Kasumi-1 (cell line): ENCODE results near the gene ASCC3.
"Not testable (repeated sequence)": the region's sequence is repeated elsewhere in the genome, so short reads cannot be mapped to it uniquely, and the experiment has no call there.

Experiments used
- DNase-seq, 2 experiments: peaks; one replicate each; lab custom pipeline; 2025; lab: John Stamatoyannopoulos, UW

Gene ASCC3

DNA sequence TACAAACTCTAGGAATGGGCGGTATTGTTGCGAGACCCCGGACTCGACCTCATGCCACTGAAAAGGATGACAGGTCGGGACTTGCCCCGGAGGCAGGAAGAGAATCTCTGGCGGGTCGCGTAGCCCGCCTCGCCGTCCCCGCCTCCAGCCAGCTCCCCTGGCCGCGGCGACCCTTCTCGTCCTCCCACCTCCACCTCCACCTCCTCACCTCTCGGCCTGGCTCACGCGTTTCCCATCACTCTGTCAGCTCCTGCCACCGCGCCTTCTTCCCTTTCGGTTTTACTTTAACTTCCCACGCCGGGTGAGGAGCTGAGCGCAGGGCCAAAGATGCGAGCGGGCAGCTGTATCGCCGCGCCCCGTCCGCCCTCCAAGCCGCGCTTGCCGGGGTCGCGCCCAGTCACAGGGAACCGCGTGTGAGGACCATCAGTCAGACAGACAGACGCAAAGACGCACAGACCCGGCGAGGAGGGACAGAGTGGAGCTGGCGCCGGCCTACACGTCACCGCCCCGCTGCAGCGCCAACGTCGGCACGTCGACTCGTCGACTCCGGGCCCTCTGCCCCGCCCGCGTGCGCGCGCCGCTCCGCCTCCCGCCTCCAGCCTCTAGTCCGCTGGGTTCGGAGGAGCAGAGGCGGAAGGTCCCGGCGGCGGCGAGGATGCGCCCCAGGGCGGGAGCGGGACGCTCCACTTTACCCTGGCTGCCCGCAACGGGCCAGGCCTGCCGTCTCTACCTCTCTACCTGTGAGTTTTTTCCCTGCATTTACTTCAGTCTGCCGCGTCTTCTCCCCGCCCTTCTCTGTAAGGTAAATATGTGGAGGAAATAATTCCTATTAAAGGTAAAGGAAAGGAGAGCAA is at the start of gene ASCC3:
Gene ASCC3 (minus strand): TSS at position 477 of the 854 bp plus-strand sequence. CDS start 13,332 bp downstream, outside the sequence.
- DNase-seq: peak; percentile 92 to 94

- no peak for DNase-seq
Measured at GRCh38 chr6:100925749-100926148, 44.6 kb upstream of the ASCC3 start.

GRCh38 chr6:100924534-100925227 is 43.6 kb upstream of the ASCC3 start:
- no peak for DNase-seq

GRCh38 chr6:100923481-100924165 is 42.5 kb upstream of the ASCC3 start:
- DNase-seq: no peak

- no peak for DNase-seq
Measured at GRCh38 chr6:100920028-100920605, 39.0 kb upstream of the ASCC3 start.

GRCh38 chr6:100918152-100918551 is 37.0 kb upstream of the ASCC3 start:
- DNase-seq: no peak

- DNase-seq: no peak
Measured at GRCh38 chr6:100915876-100916275, 34.7 kb upstream of the ASCC3 start.

DNA sequence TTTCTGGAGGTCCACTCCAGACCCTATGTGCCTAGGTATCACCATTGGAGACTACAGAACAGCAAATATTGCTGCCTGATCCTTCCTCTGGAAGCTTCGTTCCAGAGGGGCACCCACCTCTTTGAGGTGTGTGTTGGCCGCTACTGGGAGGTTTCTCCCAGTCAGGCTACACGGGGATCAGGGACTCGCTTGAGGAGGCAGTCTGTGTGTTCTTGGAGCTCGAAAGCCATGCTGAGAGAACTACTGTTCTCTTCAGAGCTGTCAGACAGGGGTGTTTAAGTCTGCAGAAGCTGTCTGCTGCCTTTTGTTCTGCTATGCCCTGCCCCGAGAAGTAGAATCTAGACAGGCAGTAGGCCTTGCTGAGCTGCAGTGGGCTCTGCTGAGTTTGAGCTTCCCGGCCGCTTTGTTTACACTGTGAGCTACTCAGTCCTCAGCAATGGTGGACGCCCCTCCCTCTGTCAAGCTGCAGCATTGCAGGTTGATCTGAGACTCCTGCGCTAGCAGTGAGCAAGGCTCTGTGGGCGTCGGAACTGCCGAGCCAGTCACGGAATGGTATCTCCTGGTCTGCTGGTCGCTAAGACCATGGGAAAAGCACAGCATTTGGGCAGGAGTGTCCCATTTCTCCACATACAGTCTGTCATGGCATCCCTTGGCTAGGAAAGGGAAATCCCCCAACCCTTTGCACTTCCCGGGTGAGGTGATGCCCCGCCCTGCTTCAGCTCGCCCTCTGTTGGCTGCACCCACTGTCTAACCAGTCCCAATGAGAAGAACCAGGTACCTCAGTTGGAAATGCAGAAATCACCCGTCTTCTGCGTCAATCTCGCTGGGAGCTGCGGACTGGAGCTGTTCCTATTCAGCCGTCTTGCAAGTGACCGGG is 32.5 kb upstream of the ASCC3 start:
- DNase-seq: no peak

DNA sequence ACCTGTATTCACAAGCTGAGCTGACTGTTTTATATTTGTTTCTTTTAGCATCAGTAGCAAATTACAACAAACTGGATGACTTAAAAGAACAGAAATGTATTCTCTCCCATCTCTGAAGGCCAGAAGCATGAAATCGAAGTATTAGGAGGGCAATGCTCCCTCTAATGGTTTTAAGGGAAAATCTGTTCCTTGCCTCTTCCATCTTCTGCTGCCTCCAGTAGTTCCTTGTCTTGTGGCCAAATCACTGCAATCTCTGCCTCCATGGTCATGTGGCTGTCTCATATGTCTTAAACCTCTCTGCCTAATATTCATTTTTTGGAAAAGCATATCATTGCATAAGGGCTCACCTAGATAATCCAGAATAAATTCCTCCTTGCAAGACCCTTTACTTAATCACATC is 25.2 kb upstream of the ASCC3 start:
- no peak for DNase-seq

GRCh38 chr6:100905067-100905466 is 23.9 kb upstream of the ASCC3 start:
- no peak for DNase-seq

DNA sequence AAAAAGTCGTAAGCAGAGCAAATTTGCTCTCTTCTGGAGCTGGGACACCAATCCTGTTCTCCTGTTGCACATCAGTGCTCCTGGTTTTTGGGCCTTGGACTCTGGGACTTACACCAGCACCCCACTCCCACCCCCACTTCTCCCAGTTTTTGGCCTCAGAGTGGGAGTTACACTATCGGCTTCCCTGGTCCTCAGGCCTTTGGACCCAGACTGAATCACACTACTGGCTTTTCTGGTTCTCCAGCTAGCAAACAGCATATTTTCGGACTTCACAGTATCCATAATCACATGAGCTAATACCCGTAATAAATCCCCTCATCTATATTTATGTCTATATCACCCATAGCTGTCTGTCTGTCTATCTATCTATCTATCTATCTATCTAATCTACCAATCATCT is 23.2 kb upstream of the ASCC3 start:
- no peak for DNase-seq

GRCh38 chr6:100901582-100901981 is 20.5 kb upstream of the ASCC3 start:
- no peak for DNase-seq

DNA sequence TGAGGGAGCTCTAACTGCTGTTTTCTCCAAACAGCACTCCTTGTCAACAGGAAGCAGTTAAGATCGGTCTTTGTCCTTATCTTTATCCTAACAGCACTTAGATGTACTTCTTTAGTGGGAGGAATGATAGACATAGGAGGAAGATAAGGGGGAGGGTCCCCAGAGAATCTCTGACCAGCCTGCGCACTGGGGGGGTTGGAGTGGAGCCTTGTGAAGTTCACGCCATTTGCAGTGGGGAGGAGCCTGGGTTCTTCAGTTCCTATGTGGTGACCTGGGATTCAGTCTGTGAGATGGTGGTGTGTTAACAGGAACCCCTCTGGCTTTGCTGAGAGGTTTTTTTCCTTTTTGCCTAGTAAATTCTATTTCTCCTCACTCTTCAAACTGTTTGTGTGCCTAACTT is 18.1 kb upstream of the ASCC3 start:
- no peak for DNase-seq

DNA sequence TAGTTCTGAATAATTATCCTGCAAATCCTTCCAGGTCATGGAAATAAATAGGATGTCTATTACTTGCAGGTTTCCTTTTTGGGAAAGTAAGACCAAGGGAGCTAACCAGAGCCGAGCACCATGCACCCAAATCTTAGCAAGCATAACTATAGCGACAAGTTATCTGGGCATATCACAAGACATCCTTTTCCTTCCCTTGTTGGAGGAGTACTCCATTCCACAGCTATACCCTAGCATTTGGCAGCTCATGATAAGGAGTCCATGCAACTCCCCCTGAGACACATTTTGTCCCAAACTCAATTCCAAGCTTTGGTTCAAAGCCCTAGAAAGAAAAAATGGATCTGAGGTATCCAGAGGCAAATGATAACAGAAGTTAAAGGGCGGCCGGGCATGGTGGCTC is 16.5 kb upstream of the ASCC3 start:
- no peak for DNase-seq

- no peak for DNase-seq
Measured at GRCh38 chr6:100893743-100894142, 12.6 kb upstream of the ASCC3 start.

DNA sequence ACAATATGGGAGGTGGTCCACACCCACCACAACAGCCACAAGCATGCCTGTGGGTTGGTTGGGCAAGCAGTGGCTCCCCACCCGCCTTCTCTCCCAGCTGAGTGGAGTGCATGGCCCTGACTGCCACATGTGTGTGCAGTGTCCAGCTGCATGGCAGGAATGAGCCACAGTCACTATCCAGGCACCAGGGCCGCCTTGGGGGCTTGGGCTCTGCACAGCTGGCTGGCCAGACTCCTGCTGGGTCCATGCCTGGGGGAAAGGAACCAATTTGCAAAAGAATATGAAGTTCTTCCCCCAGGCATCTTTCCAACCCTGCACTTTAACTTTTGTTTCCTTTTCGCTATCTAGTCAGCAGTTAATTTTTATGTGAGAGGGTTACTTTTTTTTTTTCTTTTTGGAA is 11.6 kb upstream of the ASCC3 start:
- DNase-seq: no peak

- no peak for DNase-seq
Measured at GRCh38 chr6:100892116-100892515, 11.0 kb upstream of the ASCC3 start.

GRCh38 chr6:100891079-100891478 is 9.9 kb upstream of the ASCC3 start:
- DNase-seq: no peak

DNA sequence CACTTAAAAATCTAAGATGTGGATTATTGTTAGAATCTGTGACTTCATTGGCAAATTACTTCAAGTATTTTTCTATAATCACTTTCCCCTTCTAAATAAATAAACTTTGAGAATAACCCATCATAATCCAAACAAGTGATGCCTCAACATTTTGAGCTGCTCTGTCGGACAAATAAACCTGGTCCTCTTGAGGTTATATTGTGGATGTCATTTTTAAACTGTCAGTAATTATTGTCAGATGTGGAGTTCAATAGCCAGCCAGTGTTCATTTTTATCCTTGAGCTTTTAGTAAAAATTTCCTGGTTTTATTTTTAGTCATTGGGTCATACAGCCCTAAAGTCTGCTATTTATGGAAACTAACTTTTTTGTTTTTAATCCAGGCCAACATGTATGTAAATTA is 9.5 kb upstream of the ASCC3 start:
- not testable (repeated sequence) for DNase-seq

- no peak for DNase-seq
Measured at GRCh38 chr6:100889351-100889750, 8.2 kb upstream of the ASCC3 start.

DNA sequence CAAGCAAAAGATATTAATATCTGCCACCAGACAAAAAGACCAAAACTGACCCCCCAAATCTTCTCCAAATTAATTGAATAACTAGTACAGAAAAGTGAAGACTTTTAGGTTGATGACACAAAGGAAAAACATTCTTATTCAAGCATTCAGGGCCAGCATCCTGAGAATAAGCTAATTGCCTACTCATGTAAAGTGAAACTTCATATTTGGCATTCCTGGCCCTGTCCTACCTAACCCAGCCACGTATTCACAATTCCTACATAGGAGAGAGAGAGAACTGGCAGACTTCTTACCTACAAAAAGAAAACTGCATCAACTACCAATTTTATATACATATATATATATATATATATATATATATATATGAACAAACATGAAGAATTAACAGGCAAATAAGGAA is 4.9 kb upstream of the ASCC3 start:
- no peak for DNase-seq
